Measurements from ENCODE around the gene FAM229A. TPM values are rescaled to one million over a fixed set of nuclear protein-coding genes. Genes with fewer than 3 reads are reported as not detected.

FAM229A gene
- 4.8 and 7.3 TPM in 2 replicates for total RNA-seq (2014; rRNA removed; shearing (Covaris generic))

GRCh38 chr1:32362474-32363313, at the start of gene FAM229A, which contains the start of gene TSSK3:
Gene FAM229A (minus strand): TSS chr1:32362485. CDS start chr1:32362091, 394 bp downstream.
Gene TSSK3 (plus strand): TSS chr1:32362539. CDS start chr1:32362702, 163 bp downstream.

GRCh38 chr1:32394141-32394889, 32.0 kb upstream of the FAM229A start, which contains the start of gene BSDC1:
Gene BSDC1 (minus strand): TSS chr1:32394441. CDS start chr1:32394414, 27 bp downstream.

GRCh38 chr1:32335790-32336590, 26.3 kb downstream of the FAM229A start, which contains the start of gene MARCKSL1:
Gene MARCKSL1 (minus strand): TSS chr1:32336233. CDS start chr1:32336033, 200 bp downstream.

Other genes with a start within 250 kb of the FAM229A start
- 76.9 and 78.7 TPM in 2 replicates for gene TXLNA, start 182.8 kb downstream of the FAM229A start, total RNA-seq (2014; rRNA removed; shearing (Covaris generic))
- gene CCDC28B, start 161.9 kb downstream of the FAM229A start, total RNA-seq (2014; rRNA removed; shearing (Covaris generic)) = 32.6 and 40.1 TPM in 2 replicates
- 5.8 and 6.1 TPM in 2 replicates for gene IQCC, start 156.8 kb downstream of the FAM229A start, total RNA-seq (2014; rRNA removed; shearing (Covaris generic))
- not detected in 2 replicates for gene DCDC2B, start 153.4 kb downstream of the FAM229A start, total RNA-seq (2014; rRNA removed; shearing (Covaris generic))
- gene TMEM234, start 140.1 kb downstream of the FAM229A start, total RNA-seq (2014; rRNA removed; shearing (Covaris generic)) = 12.3 and 16.0 TPM in 2 replicates
- 440 and 450 TPM in 2 replicates for gene EIF3I, start 140.1 kb downstream of the FAM229A start, total RNA-seq (2014; rRNA removed; shearing (Covaris generic))
- gene FAM167B, start 115.3 kb downstream of the FAM229A start, total RNA-seq (2014; rRNA removed; shearing (Covaris generic)) = 0.37 and 0.57 TPM in 2 replicates
- gene LCK, start 111.2 kb downstream of the FAM229A start, total RNA-seq (2014; rRNA removed; shearing (Covaris generic)) = 0.30 TPM in 1 of 2 replicates, not detected in the other
- 121 and 126 TPM in 2 replicates for gene HDAC1, start 70.4 kb downstream of the FAM229A start, total RNA-seq (2014; rRNA removed; shearing (Covaris generic))
- 151 and 153 TPM in 2 replicates for gene MARCKSL1, start 26.3 kb downstream of the FAM229A start, total RNA-seq (2014; rRNA removed; shearing (Covaris generic))
- gene TSSK3, start 54 bp upstream of the FAM229A start, total RNA-seq (2014; rRNA removed; shearing (Covaris generic)) = 1.3 and 1.5 TPM in 2 replicates
- gene BSDC1, start 32.0 kb upstream of the FAM229A start, total RNA-seq (2014; rRNA removed; shearing (Covaris generic)) = 54.4 and 56.0 TPM in 2 replicates
- gene ZBTB8B, start 102.6 kb upstream of the FAM229A start, total RNA-seq (2014; rRNA removed; shearing (Covaris generic)) = 0.13 and 0.15 TPM in 2 replicates
- 1.5 TPM in 2 replicates for gene ZBTB8A, start 176.9 kb upstream of the FAM229A start, total RNA-seq (2014; rRNA removed; shearing (Covaris generic))